Adrenal gland (tissue), 5 donors: ENCODE data around the gene UBE3B.

Experiments
- POLR2A ChIP-seq, 2 donors: fragments of 450-650 bp; IDR thresholded peaks; one replicate each; pipeline ENCODE4 v1.6.1; 2017; ENCODE audit warnings: antibody characterized with exemption in 2 of 2, mild to moderate bottlenecking in 2 of 2, moderate library complexity in 1 of 2
- TF ChIP-seq, protein P1 (sequence below), 6 experiments: fragments of 450-650 bp in 4 of 6; fragments of 200-600 bp in 2 of 6; sonication (generic) in 1 of 6; IDR thresholded peaks; 1 replicate in 5 of 6; 2 replicates in 1 of 6; pipeline versions ENCODE4 v1.5.1 to v1.8.0; 2016 to 2021; ENCODE audit warnings: antibody characterized with exemption in 6 of 6, mild to moderate bottlenecking in 2 of 6, moderate library complexity in 1 of 6
- donor health status: DM: no; HTN: no; CAD: no.

DNA sequence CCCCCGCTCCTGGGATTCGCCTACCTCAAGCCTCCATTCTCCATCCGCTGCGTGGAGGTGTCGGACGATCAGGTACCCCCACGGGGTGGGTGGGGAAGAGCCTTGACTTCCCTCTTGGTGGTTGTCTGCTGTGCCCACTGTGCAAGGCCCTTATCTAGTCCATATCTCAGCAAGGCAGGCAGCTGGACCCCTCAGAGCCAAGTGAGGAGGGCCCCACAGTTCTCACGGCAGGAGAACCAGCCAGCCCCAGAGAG is 56.0 kb downstream of the UBE3B start:
- TF ChIP-seq, protein P1, sequence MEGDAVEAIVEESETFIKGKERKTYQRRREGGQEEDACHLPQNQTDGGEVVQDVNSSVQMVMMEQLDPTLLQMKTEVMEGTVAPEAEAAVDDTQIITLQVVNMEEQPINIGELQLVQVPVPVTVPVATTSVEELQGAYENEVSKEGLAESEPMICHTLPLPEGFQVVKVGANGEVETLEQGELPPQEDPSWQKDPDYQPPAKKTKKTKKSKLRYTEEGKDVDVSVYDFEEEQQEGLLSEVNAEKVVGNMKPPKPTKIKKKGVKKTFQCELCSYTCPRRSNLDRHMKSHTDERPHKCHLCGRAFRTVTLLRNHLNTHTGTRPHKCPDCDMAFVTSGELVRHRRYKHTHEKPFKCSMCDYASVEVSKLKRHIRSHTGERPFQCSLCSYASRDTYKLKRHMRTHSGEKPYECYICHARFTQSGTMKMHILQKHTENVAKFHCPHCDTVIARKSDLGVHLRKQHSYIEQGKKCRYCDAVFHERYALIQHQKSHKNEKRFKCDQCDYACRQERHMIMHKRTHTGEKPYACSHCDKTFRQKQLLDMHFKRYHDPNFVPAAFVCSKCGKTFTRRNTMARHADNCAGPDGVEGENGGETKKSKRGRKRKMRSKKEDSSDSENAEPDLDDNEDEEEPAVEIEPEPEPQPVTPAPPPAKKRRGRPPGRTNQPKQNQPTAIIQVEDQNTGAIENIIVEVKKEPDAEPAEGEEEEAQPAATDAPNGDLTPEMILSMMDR (IDR thresholded peaks at IDR 0.05), result no peak
- no peak for TF ChIP-seq POLR2A (IDR thresholded peaks at IDR 0.05)
